WTC11 (cell line): ENCODE results near the gene PARL.

Experiments used
- CREB1 ChIP-seq: sonication (generic); formaldehyde crosslinking; IDR thresholded peaks from 2 replicates; pipeline ENCODE4 v1.8.0; 2023; ENCODE audit warnings: mild to moderate bottlenecking, missing genetic modification reagents
- CTCF ChIP-seq: fragments of 200-600 bp; IDR thresholded peaks from 2 replicates; pipeline ENCODE4 v1.8.0; 2022; ENCODE audit warnings: antibody characterized with exemption
- ESRRA ChIP-seq: sonication (generic); formaldehyde crosslinking; IDR thresholded peaks from 2 replicates; pipeline ENCODE4 v1.8.1; 2022; ENCODE audit warnings: mild to moderate bottlenecking, missing genetic modification reagents, borderline replicate concordance

- TF ChIP-seq ESRRA (no peak), CTCF (no peak), CREB1 (CRISPR knock-in tag) (no peak)
These were observed 77.4 kb downstream of the PARL start for GRCh38 chr3:183807209-183807728.
